Testis (tissue), 3 donors: ENCODE measurements around the gene MED27. TPM values are rescaled to one million over a fixed set of nuclear protein-coding genes. Genes with fewer than 3 reads are reported as not detected.

ENCODE experiments used
- DNase-seq: peaks from one replicate; pipeline ENCODE4 v3.0.0-alpha.2; 2019
- H3K27ac ChIP-seq, 2 donors: fragments of 200-600 bp; sonication (generic); one replicate each; pipeline ENCODE4 v1.5.1; 2019
- H3K27me3 ChIP-seq: fragments of 200-600 bp; sonication (generic); one replicate; pipeline ENCODE4 v1.5.1; 2019
- H3K36me3 ChIP-seq: fragments of 200-600 bp; sonication (generic); one replicate; pipeline ENCODE4 v1.5.1; 2017; ENCODE audit warnings: low read depth; ENCODE audit errors: missing control alignments
- H3K4me1 ChIP-seq: fragments of 200-600 bp; sonication (generic); one replicate; pipeline ENCODE4 v1.5.1; 2019
- H3K4me3 ChIP-seq, 2 donors: fragments of 200-600 bp; sonication (generic); one replicate each; pipeline ENCODE4 v1.5.1; 2017 to 2019
- H3K9me3 ChIP-seq: fragments of 200-600 bp; sonication (generic); one replicate; pipeline ENCODE4 v1.5.1; 2017
- POLR2A ChIP-seq: fragments of 450-650 bp; IDR thresholded peaks from one replicate; pipeline ENCODE4 v1.6.1; 2017; ENCODE audit warnings: antibody characterized with exemption, mild to moderate bottlenecking, moderate library complexity
- WGBS, 2 donors: methylation state at CpG; one replicate each; pipeline ENCODE4 v1.1.5; 2018; 5-methylcytosine and 5-hydroxymethylcytosine counted together
- intact Hi-C: fragments of 100-400 bp; cut with DNase I; formaldehyde crosslinking; loops from one replicate; pipeline ENCODE4 v1.15.1; 2023; ENCODE audit warnings: low total_unique reads
- polyA plus RNA-seq: library from polyadenylated mRNA; stranded (reverse); fragments of 350-450 nt; fragmentation: Illumina TruSeq; extraction: RNeasy Lipid Tissue Mini Kit (QIAGEN cat#74804); gene quantifications from one replicate; pipeline ENCODE4 v1.2.3, GENCODE V29; 2014; ENCODE audit warnings: low read depth, low replicate concordance; ENCODE audit not compliant: insufficient read depth
- total RNA-seq, 2 donors: library from RNA; depleted of rRNA; stranded (reverse); fragments of >200 nt; gene quantifications; one replicate each; pipeline ENCODE4 v1.2.3, GENCODE V29; 2016
- TF ChIP-seq, protein P1 (sequence below), 3 experiments: fragments of 450-650 bp in 2 of 3; fragments of 200-600 bp in 1 of 3; sonication (generic) in 1 of 3; IDR thresholded peaks; one replicate each; pipeline ENCODE4 v1.5.1; 2016 to 2019; ENCODE audit warnings: antibody characterized with exemption in 3 of 3, mild to moderate bottlenecking in 2 of 3, moderate library complexity in 1 of 3

The MED27 gene
- total and polyA plus RNA-seq, 3 donors from 2014 or later = 30.7 to 45.0 (median 33.7) TPM

DNA sequence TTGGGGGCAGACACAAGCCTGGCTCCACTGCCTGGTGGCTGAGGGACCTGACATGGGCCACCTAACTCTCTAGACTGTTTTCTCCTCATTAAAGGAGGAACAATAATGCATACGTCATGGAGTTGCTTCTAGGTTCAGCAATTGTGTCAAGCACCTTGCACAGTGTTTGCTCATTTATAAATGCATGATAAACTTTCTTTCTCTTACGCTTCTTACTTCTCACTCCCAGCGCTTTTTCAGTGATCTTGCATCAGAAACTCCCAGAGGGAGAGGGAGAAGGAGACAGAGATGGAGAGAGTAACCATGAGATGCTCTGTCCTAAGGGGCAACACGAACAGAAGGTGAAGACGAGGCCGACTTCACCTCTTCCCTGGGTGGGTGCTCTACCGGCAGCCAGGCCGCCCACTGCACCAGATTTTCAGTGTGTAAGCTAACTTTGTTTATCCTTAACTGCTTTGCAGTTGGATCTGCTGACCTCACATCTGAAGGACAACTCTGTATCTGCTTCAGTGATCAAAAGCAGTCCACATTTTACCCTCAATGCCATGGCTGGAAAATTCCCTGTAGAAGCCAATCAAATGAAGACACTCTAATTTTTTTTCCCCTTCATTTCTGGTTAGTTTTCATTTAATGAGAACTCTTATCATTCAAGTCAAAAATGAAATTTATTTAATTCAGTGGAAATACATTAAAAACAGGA is 35.3 kb downstream of the MED27 start:
- intact Hi-C loops = no loop called here
- H3K9me3 ChIP-seq = no peaks in the 10 kb centered on the region

DNA sequence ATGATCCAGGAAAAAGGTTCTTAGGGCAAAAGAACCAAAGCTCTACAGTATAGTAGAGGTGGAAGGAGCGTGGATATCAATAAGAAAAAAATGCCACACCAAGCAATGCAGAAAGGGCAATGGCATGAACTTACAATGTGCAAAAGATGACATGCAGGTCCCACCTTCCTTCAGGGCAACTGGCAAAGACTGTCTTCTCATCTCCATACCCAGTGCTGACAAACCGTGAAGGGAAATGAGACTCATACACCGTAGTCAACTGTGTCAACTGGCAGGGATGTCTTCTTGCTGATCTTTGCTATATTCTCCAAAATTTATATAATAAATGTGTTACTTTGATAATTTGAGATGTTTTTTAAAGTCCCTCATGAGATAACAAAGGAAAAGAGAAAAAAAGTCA is 36.0 kb downstream of the MED27 start:
- Histone ChIP-seq H3K27ac (no peak overlapping the region), H3K9me3 (no peaks in the 10 kb centered on the region), H3K4me3 (no peak overlapping the region), H3K27me3 (no peaks in the 10 kb centered on the region), H3K4me1 (no peaks in the 10 kb centered on the region), H3K36me3 (no peaks in the 10 kb centered on the region)
- DNase-seq = no peak
- 93 to 100% methylated on average over 3 of the region's 3 CpGs for WGBS, 2 donors
- intact Hi-C loops = no loop called here
- no peak for TF ChIP-seq POLR2A
- TF ChIP-seq, protein P1, sequence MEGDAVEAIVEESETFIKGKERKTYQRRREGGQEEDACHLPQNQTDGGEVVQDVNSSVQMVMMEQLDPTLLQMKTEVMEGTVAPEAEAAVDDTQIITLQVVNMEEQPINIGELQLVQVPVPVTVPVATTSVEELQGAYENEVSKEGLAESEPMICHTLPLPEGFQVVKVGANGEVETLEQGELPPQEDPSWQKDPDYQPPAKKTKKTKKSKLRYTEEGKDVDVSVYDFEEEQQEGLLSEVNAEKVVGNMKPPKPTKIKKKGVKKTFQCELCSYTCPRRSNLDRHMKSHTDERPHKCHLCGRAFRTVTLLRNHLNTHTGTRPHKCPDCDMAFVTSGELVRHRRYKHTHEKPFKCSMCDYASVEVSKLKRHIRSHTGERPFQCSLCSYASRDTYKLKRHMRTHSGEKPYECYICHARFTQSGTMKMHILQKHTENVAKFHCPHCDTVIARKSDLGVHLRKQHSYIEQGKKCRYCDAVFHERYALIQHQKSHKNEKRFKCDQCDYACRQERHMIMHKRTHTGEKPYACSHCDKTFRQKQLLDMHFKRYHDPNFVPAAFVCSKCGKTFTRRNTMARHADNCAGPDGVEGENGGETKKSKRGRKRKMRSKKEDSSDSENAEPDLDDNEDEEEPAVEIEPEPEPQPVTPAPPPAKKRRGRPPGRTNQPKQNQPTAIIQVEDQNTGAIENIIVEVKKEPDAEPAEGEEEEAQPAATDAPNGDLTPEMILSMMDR (IDR thresholded peaks at IDR 0.05) = no peak

More for the DNA sequence above, 35.3 kb downstream of the MED27 start:
- Histone ChIP-seq H3K36me3 (no peaks in the 10 kb centered on the region), H3K4me3 (no peak overlapping the region), H3K4me1 (no peaks in the 10 kb centered on the region), H3K27me3 (no peaks in the 10 kb centered on the region), H3K27ac (no peak overlapping the region)
- TF ChIP-seq POLR2A = no peak
- TF ChIP-seq, protein P1 (IDR thresholded peaks at IDR 0.05) = no peak
- WGBS, 2 donors = 90 to 93% methylated on average over 8 of the region's 8 CpGs
- no peak for DNase-seq

DNA sequence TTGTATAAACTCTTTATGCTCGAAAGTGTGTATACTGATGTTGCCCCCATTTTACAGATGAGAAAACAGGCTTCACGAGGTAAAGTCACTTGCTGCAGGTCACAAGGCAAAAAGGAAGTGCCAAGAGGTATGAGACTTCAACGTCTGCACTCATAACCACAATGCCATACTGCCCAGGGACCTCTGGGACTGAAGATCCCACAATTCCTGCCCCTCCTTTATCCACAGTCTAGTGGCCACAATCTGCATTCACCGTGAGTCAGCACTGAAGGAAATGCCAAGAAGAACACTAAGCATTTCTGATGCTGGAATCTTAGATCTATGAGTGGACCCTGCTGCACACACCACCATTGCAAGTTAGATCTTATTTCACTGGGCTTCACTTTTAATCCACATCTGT is 37.3 kb downstream of the MED27 start:
- Histone ChIP-seq H3K9me3 (no peaks in the 10 kb centered on the region), H3K36me3 (no peaks in the 10 kb centered on the region), H3K27ac (no peak overlapping the region), H3K4me3 (no peak overlapping the region), H3K4me1 (no peaks in the 10 kb centered on the region), H3K27me3 (no peaks in the 10 kb centered on the region)
- no peak for TF ChIP-seq POLR2A
- TF ChIP-seq, protein P1 (IDR thresholded peaks at IDR 0.05) = no peak
- 80 to 86% methylated on average over 4 of the region's 4 CpGs for WGBS, 2 donors
- DNase-seq = no peak
- intact Hi-C loops = no loop called here

DNA sequence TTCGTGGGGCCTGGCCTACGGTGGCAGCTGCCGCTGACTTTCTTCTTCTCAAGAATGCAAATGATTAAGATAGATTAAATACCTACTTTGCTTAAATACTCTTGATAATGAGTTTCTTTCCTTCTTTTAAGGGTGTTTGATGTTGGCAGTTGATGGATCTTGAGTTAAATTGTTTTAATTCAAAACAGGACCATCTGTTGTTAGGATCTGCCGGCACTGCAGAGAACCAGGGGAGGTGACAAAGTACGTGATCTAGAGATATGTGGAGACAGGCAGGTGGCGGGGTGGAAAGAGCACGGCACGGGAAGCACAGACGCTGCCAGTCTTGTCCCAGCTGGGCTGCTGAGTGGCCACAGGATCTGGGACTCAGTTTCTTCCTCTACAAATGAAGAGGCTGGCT is 37.9 kb downstream of the MED27 start:
- WGBS, 2 donors = 94 to 95% methylated on average over 9 of the region's 9 CpGs
- DNase-seq = no peak
- no peak for TF ChIP-seq POLR2A
- Histone ChIP-seq H3K4me1 (no peaks in the 10 kb centered on the region), H3K27ac (no peak overlapping the region), H3K36me3 (no peaks in the 10 kb centered on the region), H3K27me3 (no peaks in the 10 kb centered on the region), H3K9me3 (no peaks in the 10 kb centered on the region), H3K4me3 (no peak overlapping the region)
- intact Hi-C loops = no loop called here

DNA sequence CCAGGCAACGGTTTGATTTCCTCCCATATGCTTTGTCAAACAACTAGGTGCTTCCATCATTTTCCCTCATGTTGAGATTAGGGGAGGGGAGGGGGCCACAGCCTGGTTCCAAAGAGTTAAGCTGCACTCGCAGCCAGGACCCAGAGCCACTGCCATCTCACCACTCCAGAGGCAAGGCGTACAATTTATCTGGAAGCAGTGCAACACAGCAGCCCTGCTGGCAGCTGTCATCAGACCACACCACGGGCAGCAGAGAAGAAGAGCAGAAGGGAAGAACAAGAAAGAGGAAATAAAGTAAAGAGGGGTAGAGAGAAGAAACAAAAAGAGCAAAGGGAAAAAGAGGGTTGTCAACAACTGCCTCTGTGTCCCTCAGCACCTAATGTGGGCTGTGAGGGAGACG is 38.9 kb downstream of the MED27 start:
- H3K4me3 ChIP-seq = no peak overlapping the region
- H3K36me3 ChIP-seq = no peaks in the 10 kb centered on the region
- H3K27me3 ChIP-seq = no peaks in the 10 kb centered on the region
- no peaks in the 10 kb centered on the region for H3K4me1 ChIP-seq
- no peaks in the 10 kb centered on the region for H3K9me3 ChIP-seq
- H3K27ac ChIP-seq = no peak overlapping the region
- intact Hi-C loops = no loop called here
- TF ChIP-seq, protein P1 (IDR thresholded peaks at IDR 0.05) = no peak
- TF ChIP-seq POLR2A = no peak
- 78 to 82% methylated on average over 5 of the region's 5 CpGs for WGBS, 2 donors
- no peak for DNase-seq
